Measurements from ENCODE around the gene PDE8B. TPM values are rescaled to one million over a fixed set of nuclear protein-coding genes. Genes with fewer than 3 reads are reported as not detected.

The PDE8B gene
- total and polyA plus RNA-seq, 4 donors = 0.19 to 0.82 (median 0.49) TPM

DNA sequence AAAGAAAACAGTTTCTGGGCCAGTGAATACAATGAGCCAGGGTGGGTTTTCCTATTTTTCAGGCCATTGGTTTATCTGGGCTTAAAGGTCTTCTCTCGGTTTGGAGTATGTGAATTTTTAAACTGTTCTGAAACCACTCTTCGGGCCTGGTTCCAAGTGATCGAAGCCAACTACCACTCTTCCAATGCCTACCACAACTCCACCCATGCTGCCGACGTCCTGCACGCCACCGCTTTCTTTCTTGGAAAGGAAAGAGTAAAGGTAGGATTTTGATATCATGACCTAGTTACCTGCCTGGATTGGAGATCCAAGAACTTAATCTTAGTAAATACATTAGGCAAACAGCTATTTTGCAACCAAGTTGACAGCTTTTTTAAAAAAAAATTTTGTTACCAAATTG, 202.6 kb downstream of the PDE8B start:
- Histone ChIP-seq H3K27ac (ENCODE audit: low read depth in 1 of 2, low read length in 2 of 2) (peak overlapping the region in 1 of 2 donors; percentile 56), H3K27me3 (ENCODE audit: control insufficient read depth in 4 of 4, insufficient read depth in 4 of 4, low read length in 3 of 4) (no peaks in the 10 kb centered on the region), H3K4me1 (ENCODE audit: control insufficient read depth in 4 of 4, insufficient read depth in 4 of 4, low read length in 3 of 4) (peaks cover 3 to 10% (median 3%) of the 10 kb centered on the region in 4 donors), H3K9ac (ENCODE audit: low read depth in 1 of 2, low read length in 2 of 2) (no peak overlapping the region), H3K9me3 (ENCODE audit: control insufficient read depth in 4 of 4, low read length in 3 of 4) (no peaks in the 10 kb centered on the region), H3K4me3 (ENCODE audit: low read depth in 1 of 3, low read length in 3 of 3) (no peak overlapping the region), H3K36me3 (ENCODE audit: control insufficient read depth in 4 of 4, insufficient read depth in 3 of 4, low read depth in 1 of 4, low read length in 3 of 4) (no peaks in the 10 kb centered on the region)
- no peak for DNase-seq (ENCODE audit: low spot score)
- WGBS = 43% methylated on average over 7 of the region's 7 CpGs
- TF ChIP-seq FOXA1 (IDR thresholded peaks at IDR 0.05) (no peak), YY1 (IDR thresholded peaks at IDR 0.05) (no peak), SP1 (IDR thresholded peaks at IDR 0.05) (no peak), HNF4G (IDR thresholded peaks at IDR 0.05) (no peak), FOXA2 (IDR thresholded peaks at IDR 0.05) (peak; percentile 21), RXRA (IDR thresholded peaks at IDR 0.05) (peak in 1 of 2 donors; percentile 48), HNF4A (conservative IDR thresholded peaks at IDR 0.05) (peak in 1 of 2 donors; percentile 48), GABPA (IDR thresholded peaks at IDR 0.05 in 1 of 2, conservative IDR thresholded peaks at IDR 0.05 in 1 of 2) (peak in 1 of 2 donors; percentile 11)

DNA sequence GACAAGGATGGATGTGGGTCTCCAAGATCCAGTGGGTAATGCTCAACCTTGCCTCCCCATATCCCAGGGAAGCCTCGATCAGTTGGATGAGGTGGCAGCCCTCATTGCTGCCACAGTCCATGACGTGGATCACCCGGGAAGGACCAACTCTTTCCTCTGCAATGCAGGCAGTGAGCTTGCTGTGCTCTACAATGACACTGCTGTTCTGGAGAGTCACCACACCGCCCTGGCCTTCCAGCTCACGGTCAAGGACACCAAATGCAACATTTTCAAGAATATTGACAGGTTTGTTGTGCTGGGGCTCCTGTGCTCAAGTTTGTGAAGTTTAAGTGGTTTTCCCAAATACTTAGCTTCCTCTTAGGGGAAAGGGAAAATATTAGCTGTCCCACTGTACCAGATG, 207.7 kb downstream of the PDE8B start:
- Histone ChIP-seq H3K36me3 (ENCODE audit: control insufficient read depth in 4 of 4, insufficient read depth in 3 of 4, low read depth in 1 of 4, low read length in 3 of 4) (no peaks in the 10 kb centered on the region), H3K4me1 (ENCODE audit: control insufficient read depth in 4 of 4, insufficient read depth in 4 of 4, low read length in 3 of 4) (peaks cover 3 to 17% (median 13%) of the 10 kb centered on the region in 4 donors), H3K27ac (ENCODE audit: low read depth in 1 of 2, low read length in 2 of 2) (no peak overlapping the region), H3K9ac (ENCODE audit: low read depth in 1 of 2, low read length in 2 of 2) (no peak overlapping the region), H3K27me3 (ENCODE audit: control insufficient read depth in 4 of 4, insufficient read depth in 4 of 4, low read length in 3 of 4) (no peaks in the 10 kb centered on the region), H3K4me3 (ENCODE audit: low read depth in 1 of 3, low read length in 3 of 3) (no peak overlapping the region), H3K9me3 (ENCODE audit: control insufficient read depth in 4 of 4, low read length in 3 of 4) (no peaks in the 10 kb centered on the region)
- 86% methylated on average over 5 of the region's 5 CpGs for WGBS
- TF ChIP-seq REST (IDR thresholded peaks at IDR 0.05) (no peak), FOXA1 (IDR thresholded peaks at IDR 0.05) (no peak), NR2F2 (IDR thresholded peaks at IDR 0.05) (no peak), EGR1 (IDR thresholded peaks at IDR 0.05; ENCODE audit: low read depth in 2 of 2) (no peak), CTCF (IDR thresholded peaks at IDR 0.05; ENCODE audit: low read depth, low read length, missing input control) (no peak), RAD21 (IDR thresholded peaks at IDR 0.05) (no peak), YY1 (IDR thresholded peaks at IDR 0.05) (no peak)
- no peak for DNase-seq (ENCODE audit: low spot score)
